Small intestine (tissue), 7 donors: ENCODE data around the gene TMEM9B. TPM values are rescaled to one million over a fixed set of nuclear protein-coding genes. Genes with fewer than 3 reads are reported as not detected.

ENCODE experiments used
- DNase-seq, 2 donors: peaks; one replicate each; pipeline versions ENCODE4 v3.0.0 to v3.0.0-alpha.2; 2013
- FAIRE-seq: peaks from 2 replicates; lab custom pipeline; 2012; peaks lifted over from hg19 to GRCh38; lab: Jason Lieb, UNC
- H3K27ac ChIP-seq, 3 donors: one replicate each; pipeline ENCODE4 v1.5.1; 2013; ENCODE audit warnings: low read length in 2 of 3, mild to moderate bottlenecking in 2 of 3, control low read depth in 1 of 3, inconsistent platforms in 1 of 3, low read depth in 1 of 3, moderate library complexity in 1 of 3
- H3K27me3 ChIP-seq, 3 donors: one replicate each; pipeline ENCODE4 v1.6.1; 2013; ENCODE audit warnings: low read length in 3 of 3, inconsistent platforms in 1 of 3; ENCODE audit not compliant: control insufficient read depth in 3 of 3, insufficient read depth in 3 of 3
- H3K36me3 ChIP-seq, 3 donors: one replicate each; pipeline ENCODE4 v1.6.1; 2013; ENCODE audit warnings: low read length in 3 of 3, inconsistent platforms in 1 of 3, low read depth in 1 of 3, mild to moderate bottlenecking in 1 of 3, moderate library complexity in 1 of 3; ENCODE audit not compliant: control insufficient read depth in 3 of 3, insufficient read depth in 2 of 3
- H3K4me1 ChIP-seq, 3 donors: one replicate each; pipeline ENCODE4 v1.6.1; 2013; ENCODE audit warnings: low read length in 2 of 3, inconsistent platforms in 1 of 3, low read depth in 1 of 3, mild to moderate bottlenecking in 1 of 3, moderate library complexity in 1 of 3; ENCODE audit not compliant: control insufficient read depth in 3 of 3, insufficient read depth in 2 of 3
- H3K4me3 ChIP-seq, 3 donors: one replicate each; pipeline ENCODE4 v1.5.1; 2013; ENCODE audit warnings: low read length in 3 of 3, control low read depth in 1 of 3, inconsistent platforms in 1 of 3, low read depth in 1 of 3, mild to moderate bottlenecking in 1 of 3, moderate library complexity in 1 of 3
- H3K9me3 ChIP-seq, 2 donors: one replicate each; pipeline ENCODE4 v1.6.1; 2013; ENCODE audit warnings: low read depth in 1 of 2, low read length in 1 of 2; ENCODE audit not compliant: control insufficient read depth in 2 of 2, insufficient read depth in 1 of 2
- WGBS, 3 donors: extraction: QIAGEN DNeasy Blood & Tissue Kit; methylation state at CpG; one replicate each; pipeline ENCODE4 v1.1.7; 2013; 5-methylcytosine and 5-hydroxymethylcytosine counted together
- polyA plus RNA-seq, 4 donors: library from polyadenylated mRNA; stranded (reverse) in 3 of 4; unstranded in 1 of 4; fragments of 200-250 nt in 3 of 4; fragments of 120-200 nt in 1 of 4; gene quantifications; one replicate each; pipeline versions ENCODE4 v1.2.1 to v1.2.3, GENCODE V29; 2013
- donor health status: healthy with polysubstance abuse.
- donor health status: control.
- donor health status: control.
- donor health status: Bipolar disorder and iron deficiency.
- donor health status: healthy.

TMEM9B gene
- polyA plus RNA-seq, 4 donors, result 31.3 to 70.3 (median 45.5) TPM

- peaks cover 0 to 4% (median 2%) of the 10 kb centered on the region in 3 donors for H3K4me1 ChIP-seq
- FAIRE-seq (no peak), DNase-seq (no peak)
- H3K36me3 ChIP-seq, result no peaks in the 10 kb centered on the region
- peaks cover 0 to 3% of the 10 kb centered on the region in 2 donors for H3K9me3 ChIP-seq
- WGBS, 3 donors, result 74 to 93% (median 85%) methylated on average over 5 of the region's 5 CpGs
- H3K27ac ChIP-seq, result no peak overlapping the region
- peaks cover 0 to 14% (median 0%) of the 10 kb centered on the region in 3 donors for H3K27me3 ChIP-seq
- no peak overlapping the region for H3K4me3 ChIP-seq
These were observed 58.6 kb downstream of the TMEM9B start for GRCh38 chr11:8905528-8906165.

GRCh38 chr11:8899119-8899753 lies 65.0 kb downstream of the TMEM9B start:
- no peak overlapping the region for H3K27ac ChIP-seq
- H3K4me1 ChIP-seq, result no peaks in the 10 kb centered on the region
- no peaks in the 10 kb centered on the region for H3K36me3 ChIP-seq
- no peak overlapping the region for H3K4me3 ChIP-seq
- no peak for FAIRE-seq
- peaks cover 0 to 19% of the 10 kb centered on the region in 2 donors for H3K9me3 ChIP-seq
- no peak for DNase-seq
- no peaks in the 10 kb centered on the region for H3K27me3 ChIP-seq

Other genes starting within 250 kb of the TMEM9B start
- 10 to 100 TPM; 11.6 to 24.4 (median 15.1) TPM for gene AKIP1, start 53.3 kb downstream of the TMEM9B start, polyA plus RNA-seq
- under 1 TPM in 1 of 4 donors, not detected in 3; 0.04 TPM for gene C11orf16, start 31.5 kb downstream of the TMEM9B start, polyA plus RNA-seq
- under 1 TPM in 1 of 4 donors, not detected in 3; 0.16 TPM for gene ASCL3, start 21.4 kb downstream of the TMEM9B start, polyA plus RNA-seq
- gene NRIP3, start 39.6 kb upstream of the TMEM9B start, polyA plus RNA-seq, result under 1 TPM in 2 of 4 donors, not detected in 2; 0.21 to 0.70 TPM
- gene SCUBE2, start 127.2 kb upstream of the TMEM9B start, polyA plus RNA-seq, result 1 to 10 TPM in 2 of 4 donors, under 1 TPM in 1, not detected in 1; under 0.01 to 8.8 (median 4.9) TPM